ENCODE results near the gene IFNL4.
"Not testable (repeated sequence)": the region's sequence is repeated elsewhere in the genome, so short reads cannot be mapped to it uniquely, and the experiment has no call there.

IFNL4 gene

DNA sequence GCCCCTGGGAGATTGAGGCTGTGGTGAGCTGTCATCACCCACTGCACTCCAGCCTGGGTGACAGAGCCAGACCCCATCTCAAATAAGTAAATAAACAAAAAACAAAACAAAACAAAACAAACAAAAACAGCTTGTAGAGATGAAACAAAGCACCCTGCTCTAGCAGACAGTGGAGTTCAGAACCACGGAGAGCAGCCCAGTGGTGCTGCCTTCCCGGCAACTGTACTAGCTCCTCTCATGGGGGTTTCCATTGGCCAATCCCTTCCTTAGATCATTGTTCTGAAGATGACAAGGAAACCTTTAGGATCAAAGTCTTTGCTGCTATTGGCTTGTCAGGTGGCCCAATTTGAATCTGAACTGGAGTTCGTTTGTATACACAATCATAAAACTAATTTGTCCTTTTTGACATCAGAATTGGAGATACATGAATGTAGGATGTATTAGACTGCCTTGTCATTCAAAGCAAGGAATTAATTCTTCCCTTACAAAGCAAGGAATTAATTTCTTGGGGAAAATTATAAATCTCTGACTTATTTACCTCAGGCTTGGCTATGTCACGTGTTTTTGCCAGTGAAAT is 24.9 kb downstream of the IFNL4 start:
- DNase-seq (ENCODE audit: low read depth in 3 of 3) = no peak

DNA sequence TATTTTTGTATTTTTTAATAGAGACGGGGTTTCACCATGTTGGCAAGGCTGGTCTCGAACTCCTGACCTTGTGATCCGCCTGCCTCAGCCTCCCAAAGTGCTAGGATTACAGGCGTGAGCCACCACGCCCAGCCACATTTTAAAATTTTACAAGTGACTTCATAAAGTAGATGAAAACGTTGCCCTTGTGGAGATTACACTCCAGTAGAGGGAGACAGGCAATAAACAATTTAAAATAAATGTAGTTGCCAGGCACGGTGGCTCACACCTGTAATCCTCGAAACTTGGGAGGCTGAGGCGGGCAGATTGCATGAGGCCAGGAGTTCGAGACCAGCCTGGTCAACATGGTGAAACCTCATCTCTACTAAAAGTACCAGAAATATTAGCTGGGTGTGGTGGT is 29.5 kb downstream of the IFNL4 start:
- DNase-seq (ENCODE audit: low read depth in 3 of 3) = not testable (repeated sequence)

DNA sequence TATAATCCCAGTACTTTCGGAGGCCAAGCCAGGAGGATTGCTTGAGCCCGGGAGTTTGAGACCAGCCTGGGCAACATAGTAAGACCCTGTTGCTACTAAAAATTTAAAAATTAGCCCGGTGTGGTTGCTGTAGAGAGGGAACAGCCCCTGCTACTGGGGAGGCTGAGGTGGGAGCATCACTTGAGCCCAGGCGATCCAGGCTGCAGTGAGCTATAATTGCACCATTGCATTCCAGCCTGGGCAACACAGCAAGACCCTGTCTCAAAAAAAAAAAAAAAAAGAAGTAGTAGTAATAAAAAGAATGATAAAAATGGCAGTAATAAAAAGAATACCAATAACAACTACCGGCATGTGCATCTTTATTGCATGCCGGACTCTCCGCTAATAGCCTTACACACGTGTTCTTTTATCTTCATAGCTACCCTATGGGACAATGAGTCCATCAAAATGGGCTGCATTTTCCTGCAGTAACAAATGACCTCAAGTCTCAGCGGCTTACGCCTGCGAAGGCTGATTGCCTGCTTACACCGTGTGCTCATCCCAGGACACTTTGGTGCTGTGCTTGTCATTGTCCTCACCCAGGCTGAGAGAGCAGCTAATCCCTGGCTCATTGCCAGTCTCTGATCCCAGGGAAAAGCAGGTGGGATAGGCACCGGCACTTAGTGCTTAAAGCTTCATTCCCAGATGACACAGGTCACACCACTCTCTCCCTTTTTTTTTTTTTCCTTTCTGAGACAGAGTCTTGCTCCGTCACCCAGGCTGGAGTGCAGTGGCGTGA is 30.2 kb downstream of the IFNL4 start:
- DNase-seq (ENCODE audit: low read depth in 3 of 3) = no peak

DNA sequence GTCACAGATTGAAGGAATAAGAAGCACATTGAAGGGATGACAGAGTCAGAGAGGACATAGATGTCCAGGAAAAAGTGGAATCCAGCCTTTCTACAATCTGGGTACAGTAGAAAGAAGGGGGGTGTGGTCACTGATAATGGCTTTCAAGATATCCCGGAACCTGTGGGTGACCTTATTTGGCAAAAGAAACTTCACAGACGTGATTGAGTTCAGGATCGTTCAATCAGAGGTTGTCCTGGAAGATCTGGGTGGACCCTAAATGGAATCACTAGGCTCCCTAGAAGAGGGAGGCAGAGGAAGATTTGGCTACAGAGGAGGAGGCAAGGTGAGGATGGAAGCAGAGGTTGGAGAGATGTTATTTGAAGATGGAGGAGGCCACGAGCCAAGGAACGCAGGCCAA is 31.6 kb downstream of the IFNL4 start:
- no peak for DNase-seq (ENCODE audit: low read depth in 3 of 3)

DNA sequence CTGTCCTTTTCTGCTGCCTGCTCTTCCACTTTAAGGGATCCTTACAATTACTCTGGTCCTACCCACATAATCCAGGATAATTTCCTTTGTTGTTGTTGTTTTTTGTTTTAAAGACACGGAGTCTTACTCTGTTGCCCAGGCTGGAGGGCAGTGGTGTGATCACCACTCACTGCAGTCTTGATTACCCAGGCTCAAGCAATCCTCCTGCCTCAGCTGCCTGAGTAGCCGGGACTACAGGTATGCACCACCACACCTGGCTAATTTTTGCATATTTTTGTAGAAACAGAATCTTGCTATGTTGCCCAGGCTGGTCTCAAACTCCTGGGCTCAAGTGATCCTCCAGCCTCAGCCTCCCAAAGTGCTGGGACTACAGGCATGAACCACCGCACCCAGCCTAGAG is 33.3 kb downstream of the IFNL4 start:
- DNase-seq (ENCODE audit: low read depth in 3 of 3) = not testable (repeated sequence)

DNA sequence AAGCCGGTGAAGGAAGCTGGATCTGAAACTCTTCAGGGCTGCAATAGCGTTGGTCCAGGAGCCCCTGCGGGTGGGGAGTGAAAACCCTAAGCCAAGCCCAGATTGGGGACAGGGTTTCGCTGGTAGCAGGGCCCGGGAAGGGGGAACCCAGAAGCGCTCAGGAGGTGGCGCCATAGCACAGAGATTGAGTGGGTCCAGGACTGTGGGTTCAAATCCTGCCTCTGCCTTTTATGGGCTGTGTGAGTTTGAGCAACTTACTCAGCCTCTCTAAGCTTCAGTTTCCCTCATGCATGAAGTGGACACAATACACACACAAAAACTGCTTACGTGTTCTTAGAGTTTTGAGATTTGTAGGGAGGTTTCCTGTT is 36.3 kb downstream of the IFNL4 start:
- DNase-seq (ENCODE audit: low read depth in 3 of 3) = peak in 2 of 3 experiments; percentile 20 to 24

DNA sequence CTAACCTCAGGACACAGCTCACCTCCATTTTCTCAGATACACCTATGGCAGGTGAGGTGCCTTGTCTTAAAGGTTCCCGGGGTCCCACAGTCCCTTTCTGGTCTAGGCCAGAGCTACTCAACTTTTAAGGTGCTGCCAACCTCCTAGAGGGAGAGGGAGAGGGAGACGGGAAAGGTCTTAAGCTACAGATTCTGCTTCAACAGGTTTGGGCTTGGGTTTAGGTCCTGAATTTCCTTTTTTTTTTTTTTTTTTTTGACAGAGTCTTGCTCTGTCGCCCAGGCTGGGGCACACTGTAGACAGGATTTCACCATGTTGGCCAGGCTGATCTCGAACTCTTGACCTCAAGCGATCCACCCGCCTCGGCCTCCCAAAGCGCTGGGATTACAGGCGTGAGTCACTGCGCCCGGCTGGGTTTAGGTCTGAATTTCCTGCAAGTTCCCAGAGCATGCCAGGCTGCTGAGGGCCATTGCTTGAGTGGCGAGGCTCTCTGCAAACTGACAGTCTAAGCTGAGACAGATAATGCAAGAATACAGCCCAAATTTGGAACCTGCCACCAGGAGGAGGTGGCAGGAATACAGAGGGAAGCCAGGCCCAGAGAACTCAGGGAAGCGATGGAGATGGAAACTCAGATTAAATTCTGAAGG is 36.8 kb downstream of the IFNL4 start:
- no peak for DNase-seq (ENCODE audit: low read depth in 3 of 3)

DNA sequence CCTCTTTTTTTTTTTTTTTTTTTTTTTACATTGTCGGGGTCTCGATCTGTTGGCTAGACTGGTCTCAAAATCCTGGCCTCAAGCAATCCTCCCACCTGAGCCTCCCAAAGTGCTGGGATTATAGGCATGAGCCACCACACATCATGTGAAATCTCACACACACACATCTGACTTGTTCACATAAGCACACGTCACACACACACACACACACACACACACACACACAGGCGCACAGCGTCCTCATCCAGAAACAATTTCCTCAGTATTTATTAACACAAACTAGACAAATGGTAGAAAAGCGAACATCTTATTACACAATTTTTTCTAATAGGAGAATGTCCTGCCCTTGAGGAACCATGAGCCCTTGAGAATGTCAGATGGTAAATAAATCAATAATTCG is 39.5 kb downstream of the IFNL4 start:
- DNase-seq (ENCODE audit: low read depth in 3 of 3) = no peak

DNA sequence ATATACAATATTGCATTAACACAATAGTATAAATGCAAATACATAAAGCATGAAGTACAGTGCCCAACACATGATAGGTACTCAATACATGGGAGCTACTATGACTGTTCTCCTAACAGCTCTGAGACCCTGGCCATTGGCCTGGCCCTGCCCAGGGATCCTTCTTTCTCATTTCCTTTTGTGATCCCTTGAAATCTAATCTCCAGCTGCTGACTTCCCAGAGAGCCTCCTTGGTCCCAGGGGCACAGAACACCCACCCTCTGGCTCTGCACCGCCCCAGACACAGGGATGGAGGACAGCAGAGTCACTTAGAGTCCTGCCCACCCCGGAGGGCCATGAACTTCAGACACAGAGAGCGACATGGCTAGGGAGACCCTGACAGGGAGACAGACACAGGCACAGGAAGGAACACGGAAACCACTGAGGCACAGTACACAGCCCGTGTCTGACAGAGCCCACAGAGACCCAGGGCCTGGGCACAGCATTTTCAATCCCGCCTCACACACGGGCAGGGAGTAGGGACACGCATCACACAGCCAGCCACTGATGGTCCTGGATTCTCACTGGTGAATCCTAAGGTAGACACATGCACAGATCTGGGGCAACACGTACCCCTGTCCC is 40.4 kb downstream of the IFNL4 start:
- no peak for DNase-seq (ENCODE audit: low read depth in 3 of 3)

DNA sequence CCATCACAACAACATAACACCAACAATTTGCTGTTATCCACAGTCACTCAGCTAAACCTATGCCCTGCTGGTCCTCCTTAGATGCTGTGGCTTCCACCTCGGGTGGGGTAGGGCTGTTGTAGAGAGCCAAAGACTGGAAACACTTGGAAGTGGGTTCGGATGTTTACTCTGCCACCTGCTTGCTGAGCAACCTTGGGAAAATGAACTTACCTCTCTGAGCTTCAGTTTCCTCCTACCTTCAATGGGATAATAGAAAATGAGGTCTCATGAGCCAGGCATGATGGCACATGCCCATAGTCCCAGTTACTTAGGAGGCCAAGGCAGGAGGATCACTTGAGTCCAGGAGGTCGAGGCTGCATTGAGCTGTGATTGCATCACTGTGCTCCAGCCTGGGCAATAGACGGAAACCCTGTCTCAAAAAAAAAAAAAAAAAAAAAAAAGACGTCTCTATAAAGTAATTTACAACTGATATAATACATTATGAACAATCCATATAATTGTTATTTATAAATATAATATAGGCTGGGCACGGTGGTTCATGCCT is 41.3 kb downstream of the IFNL4 start:
- no peak for DNase-seq (ENCODE audit: low read depth in 3 of 3)

DNA sequence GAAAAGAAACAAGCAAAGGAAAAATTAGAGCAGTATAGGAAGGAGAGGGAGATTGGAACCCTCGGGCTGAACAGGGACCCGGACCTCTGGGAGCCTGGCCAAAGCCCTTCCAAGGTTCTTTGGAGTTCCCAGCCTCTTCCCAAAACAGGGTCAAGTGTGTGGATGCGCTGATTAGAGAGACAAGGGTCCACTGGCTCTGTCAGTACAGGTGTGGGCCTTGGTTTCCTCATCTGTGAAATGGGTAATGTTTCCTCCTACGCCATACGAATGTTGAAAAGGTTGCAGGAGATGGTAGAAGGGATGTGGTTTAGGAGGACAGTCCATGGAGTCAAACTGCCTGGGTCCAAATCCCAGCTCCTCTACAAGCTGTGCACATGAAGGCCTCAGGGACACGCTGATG is 42.5 kb downstream of the IFNL4 start:
- no peak for DNase-seq (ENCODE audit: low read depth in 3 of 3)

DNA sequence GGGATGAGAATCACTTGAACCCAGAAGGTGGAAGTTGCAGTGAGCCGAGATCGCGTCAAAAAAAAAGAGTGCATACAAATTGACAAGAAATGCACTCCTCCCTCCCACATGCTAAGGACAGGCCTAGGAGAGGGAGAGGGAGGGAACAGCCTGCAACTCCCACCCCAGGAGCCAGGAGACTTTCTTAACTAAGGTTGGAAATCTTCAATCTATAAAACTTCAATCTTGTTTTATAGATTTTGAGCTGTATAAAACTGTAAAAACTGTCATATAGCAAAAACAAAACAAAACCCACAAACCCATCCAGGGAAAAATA is 43.2 kb downstream of the IFNL4 start:
- no peak for DNase-seq (ENCODE audit: low read depth in 3 of 3)

DNA sequence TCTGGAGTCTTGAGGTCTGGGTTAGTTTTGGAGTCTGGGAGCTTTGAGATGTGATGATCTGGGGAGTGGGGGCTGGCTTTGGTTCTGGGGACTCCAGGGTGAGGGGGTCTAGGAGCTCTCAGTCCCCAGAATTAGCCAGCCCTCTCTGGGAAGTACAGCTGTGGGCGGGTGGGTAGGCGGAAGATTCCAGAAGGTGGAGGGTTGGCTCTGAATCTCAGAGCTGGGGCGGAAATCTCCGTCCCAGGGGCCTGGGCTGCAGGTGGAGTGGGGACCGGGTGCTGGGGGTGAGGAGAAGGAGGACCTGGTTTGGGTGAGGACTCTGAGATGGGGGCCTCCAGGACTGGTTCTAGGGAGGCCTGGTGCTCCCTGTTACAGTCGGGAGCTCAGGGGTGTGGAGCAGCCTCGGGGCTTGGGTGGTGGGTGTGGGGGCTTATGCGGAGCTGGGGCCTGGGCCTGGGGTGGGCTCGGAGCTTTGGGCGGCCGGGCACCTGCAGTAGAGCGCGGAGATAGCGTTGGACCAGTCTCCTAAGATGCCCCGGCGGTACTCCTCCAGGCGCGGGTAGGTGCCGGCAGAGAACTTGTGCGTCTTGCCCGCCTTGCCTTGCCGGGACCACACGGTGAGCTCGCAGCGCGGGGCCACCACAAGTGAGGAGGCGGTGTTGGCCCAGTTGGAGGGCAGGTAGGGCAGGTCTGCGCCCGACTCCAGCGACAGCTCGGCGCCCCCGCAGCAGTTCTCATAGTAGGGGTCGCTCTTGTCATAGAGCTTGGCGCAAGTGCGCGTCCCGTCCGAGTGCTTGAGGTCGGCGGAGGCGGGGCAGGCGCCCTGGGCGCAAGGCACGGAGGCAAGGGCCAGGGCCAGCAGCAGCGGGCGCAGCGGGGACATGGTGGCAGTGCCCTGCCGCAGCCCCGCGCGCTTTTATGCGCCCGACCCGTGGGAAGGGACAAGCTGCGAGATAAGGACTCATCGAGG is 45.0 kb downstream of the IFNL4 start, which contains the start of gene SYCN:
Gene SYCN, minus strand, starts transcription at position 892 of the 970 bp plus-strand sequence. Its CDS starts 9 bp downstream, at position 883.
- no peak for DNase-seq (ENCODE audit: low read depth in 3 of 3)

DNA sequence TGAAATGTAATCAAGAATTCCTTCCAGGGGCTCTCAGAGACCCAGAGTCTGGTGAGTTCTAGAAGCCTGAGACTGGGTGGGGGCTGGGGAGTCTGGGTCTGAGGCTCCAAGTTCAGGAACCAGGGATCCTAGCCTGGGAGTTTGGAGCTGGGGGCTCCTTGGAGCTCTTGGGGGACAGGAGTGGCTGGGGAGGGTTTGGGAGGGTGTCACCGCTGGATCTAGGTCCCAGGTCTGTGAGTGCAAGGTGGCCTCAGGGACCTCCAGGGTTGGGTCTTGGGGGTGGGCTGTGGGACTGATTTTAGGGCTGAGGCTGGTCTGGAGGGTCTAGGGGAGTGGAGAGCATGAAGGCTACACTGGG is 45.7 kb downstream of the IFNL4 start:
- DNase-seq (ENCODE audit: low read depth in 3 of 3) = no peak

DNA sequence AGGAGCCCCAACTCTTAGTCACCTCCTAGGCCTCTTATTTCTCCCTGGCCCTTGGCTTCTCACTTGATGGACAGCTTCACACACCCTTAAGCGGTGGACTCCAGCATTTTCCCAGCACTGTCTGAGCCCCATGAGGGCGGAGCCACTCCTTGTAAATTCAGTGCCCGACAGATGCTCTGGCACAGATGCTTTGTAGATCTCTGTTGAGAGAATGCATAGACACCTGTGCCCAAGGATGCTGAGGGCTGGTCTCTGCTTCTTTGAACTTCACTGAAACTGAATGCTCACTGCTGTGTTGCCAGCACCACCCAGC is 47.9 kb downstream of the IFNL4 start:
- no peak for DNase-seq (ENCODE audit: low read depth in 3 of 3)

DNA sequence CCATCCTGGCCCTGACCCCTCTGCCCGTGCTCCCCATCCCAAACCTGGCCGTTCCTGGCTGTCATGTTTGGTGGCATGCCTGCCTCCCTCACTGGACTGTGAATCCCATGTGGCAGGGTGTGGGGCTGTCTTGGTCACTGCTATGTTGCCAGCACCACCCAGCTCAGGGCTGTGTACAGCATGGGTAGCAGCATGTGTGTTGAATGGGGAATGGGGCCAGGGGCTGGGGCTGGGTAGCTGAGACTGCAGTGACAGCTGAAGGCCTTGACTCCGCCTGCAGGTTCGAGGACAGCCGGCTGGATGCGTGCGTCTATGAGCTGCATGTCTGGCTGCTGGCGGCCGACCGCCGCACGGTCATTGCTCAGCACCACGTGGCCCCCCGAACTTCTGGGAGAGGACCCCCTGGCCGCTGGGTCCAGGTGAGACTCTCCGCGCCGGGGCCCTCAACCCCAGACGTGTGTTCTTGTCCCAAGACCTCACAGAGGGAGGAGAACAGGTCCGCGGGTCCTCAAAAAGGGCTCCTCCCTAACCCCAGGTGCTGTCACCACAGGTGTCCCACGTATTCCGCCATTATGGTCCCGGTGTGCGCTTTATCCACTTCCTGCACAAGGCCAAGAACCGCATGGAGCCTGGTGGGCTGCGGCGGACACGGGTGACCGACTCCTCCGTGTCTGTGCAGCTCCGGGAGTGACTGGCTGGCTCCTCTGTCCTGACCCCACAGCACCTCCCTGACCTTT is 48.4 kb downstream of the IFNL4 start:
- no peak for DNase-seq (ENCODE audit: low read depth in 3 of 3)

DNA sequence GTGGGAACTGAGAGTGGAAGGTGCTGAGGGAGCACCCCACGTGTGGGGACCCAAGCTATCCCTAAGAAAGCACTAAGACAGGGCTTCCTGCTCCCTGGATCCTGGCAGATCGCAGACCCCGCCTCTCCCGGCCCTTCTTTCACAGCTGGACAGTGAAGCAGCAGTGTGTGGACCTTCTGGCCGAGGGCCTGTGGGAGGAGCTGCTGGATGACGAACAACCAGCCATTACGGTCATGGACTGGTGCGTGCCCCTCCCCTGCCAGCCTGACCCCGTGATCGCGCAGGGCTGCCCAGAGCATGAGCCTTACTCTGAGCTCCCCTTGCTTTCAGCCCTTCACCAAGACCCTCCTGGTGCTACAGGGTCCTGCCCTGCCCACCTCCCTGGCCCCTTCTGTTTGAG is 49.6 kb downstream of the IFNL4 start:
- DNase-seq (ENCODE audit: low read depth in 3 of 3) = no peak

DNA sequence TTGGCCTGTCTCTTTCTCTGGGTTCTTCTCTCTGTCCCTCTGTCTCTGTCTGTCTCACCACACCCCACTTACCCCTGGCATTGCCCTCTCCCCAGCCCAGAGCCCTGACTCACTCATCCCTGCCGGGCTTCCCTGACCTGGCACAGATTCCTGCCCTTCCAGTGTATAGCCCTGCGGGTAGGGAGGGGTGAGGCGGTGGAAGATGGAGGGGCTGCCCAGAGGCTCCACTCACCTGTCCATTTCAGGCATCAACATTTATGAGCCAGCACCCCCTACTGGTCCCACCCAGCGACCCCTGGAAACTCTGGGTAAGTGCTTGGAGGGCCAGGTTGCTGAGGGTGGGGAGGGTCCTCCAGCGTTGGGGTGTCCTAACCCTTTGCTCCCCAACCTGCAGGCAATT is 50.8 kb downstream of the IFNL4 start:
- DNase-seq (ENCODE audit: low read depth in 3 of 3) = no peak

DNA sequence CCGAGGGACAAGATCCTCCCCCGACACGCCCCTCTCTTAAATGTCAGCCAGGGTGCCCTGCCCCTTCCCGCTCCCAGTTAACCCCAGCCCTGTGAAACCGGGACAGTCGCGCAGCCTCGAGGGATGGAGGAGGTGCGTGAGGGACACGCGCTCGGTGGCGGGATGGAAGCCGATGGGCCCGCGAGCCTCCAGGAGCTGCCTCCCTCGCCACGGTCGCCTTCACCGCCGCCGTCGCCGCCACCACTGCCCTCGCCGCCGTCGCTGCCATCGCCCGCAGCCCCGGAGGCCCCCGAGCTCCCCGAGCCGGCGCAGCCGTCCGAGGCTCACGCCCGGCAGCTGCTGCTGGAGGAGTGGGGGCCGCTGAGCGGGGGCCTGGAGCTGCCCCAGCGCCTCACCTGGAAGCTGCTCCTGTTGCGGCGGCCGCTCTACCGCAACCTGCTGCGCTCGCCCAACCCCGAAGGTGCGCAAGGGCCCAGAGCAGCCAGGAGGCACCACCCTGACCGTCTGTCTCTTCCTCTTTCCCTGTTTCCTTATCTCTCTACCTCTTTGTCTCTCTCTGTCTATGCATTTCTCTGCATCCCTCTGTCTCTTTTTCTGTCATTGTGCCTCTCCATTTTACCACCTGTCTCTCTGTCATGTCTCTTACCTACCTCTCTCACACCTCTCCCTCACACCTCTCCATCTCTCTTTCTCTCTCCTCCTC is 51.6 kb downstream of the IFNL4 start, which contains the start of gene NCCRP1:
Gene NCCRP1, plus strand, starts transcription at position 105 of the 703 bp plus-strand sequence. Its CDS starts 19 bp downstream, at position 124.
- no peak for DNase-seq (ENCODE audit: low read depth in 3 of 3)

DNA sequence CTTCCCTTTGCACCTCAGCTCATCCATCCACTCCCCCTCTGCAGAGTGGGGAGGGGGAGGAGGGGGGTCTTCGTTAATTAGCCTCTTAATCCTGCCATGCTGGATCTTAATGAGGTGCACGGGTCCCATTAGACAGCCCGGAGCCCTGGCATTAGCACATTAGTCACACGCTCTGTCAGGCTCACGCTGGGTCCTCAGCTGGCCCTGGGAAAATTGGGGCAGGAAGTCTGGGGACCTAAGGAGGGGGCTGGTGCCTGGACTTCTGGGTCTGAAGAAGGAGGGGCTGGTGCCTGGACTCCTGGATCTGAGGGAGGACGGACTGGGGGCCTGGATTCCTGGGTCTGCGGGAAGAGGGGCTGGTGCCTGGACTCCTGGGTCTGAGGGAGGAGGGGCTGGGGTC is 52.3 kb downstream of the IFNL4 start:
- DNase-seq (ENCODE audit: low read depth in 3 of 3) = no peak
